ENCODE data around the gene RFX4. TPM values are rescaled to one million over a fixed set of nuclear protein-coding genes. Genes with fewer than 3 reads are reported as not detected.

Gene RFX4
- total and polyA plus RNA-seq, 2 experiments from 2014 or later = not detected

- DNase-seq (ENCODE audit: low read depth in 1 of 2, low spot score in 1 of 2) = no peak
- H3K4me3 ChIP-seq = no peak overlapping the region
- no peak overlapping the region for H3K27ac ChIP-seq
- peaks cover 2% of the 10 kb centered on the region for H3K36me3 ChIP-seq
- H3K4me1 ChIP-seq (ENCODE audit: low read depth) = peaks cover 15% of the 10 kb centered on the region
- H3K9me3 ChIP-seq (ENCODE audit: low read depth) = no peaks in the 10 kb centered on the region
- TF ChIP-seq, protein P1, sequence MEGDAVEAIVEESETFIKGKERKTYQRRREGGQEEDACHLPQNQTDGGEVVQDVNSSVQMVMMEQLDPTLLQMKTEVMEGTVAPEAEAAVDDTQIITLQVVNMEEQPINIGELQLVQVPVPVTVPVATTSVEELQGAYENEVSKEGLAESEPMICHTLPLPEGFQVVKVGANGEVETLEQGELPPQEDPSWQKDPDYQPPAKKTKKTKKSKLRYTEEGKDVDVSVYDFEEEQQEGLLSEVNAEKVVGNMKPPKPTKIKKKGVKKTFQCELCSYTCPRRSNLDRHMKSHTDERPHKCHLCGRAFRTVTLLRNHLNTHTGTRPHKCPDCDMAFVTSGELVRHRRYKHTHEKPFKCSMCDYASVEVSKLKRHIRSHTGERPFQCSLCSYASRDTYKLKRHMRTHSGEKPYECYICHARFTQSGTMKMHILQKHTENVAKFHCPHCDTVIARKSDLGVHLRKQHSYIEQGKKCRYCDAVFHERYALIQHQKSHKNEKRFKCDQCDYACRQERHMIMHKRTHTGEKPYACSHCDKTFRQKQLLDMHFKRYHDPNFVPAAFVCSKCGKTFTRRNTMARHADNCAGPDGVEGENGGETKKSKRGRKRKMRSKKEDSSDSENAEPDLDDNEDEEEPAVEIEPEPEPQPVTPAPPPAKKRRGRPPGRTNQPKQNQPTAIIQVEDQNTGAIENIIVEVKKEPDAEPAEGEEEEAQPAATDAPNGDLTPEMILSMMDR (IDR thresholded peaks at IDR 0.05; ENCODE audit: low read depth, low read length) = no peak
- no peaks in the 10 kb centered on the region for H3K27me3 ChIP-seq
Measured at GRCh38 chr12:106783515-106783914, 200.7 kb downstream of the RFX4 start.

DNA sequence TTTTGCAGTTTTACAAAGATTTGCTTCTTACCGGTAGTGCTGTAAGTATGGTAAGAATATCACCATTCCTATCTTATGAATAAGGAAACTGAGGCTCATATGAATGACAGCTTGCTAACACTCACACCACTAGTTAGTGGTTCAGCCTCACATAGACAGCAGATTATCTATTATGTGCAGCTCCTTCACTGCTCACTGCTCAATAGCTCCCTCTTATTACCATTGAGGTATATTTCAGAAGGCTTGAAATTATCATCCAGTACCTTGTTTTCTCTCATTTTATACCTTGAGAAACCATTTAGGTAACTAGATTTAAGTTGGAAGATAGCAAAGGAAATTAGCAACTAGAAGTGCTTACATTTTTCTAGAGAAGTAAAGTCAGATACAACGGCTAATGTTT is 207.2 kb downstream of the RFX4 start:
- H3K27ac ChIP-seq = no peak overlapping the region
- H3K4me1 ChIP-seq (ENCODE audit: low read depth) = no peaks in the 10 kb centered on the region
- no peaks in the 10 kb centered on the region for H3K9me3 ChIP-seq (ENCODE audit: low read depth)
- TF ChIP-seq, protein P1 (IDR thresholded peaks at IDR 0.05; ENCODE audit: low read depth, low read length) = peak; percentile 24
- peaks cover 7% of the 10 kb centered on the region for H3K36me3 ChIP-seq
- no peak for DNase-seq (ENCODE audit: low read depth in 1 of 2, low spot score in 1 of 2)
- H3K4me3 ChIP-seq = no peak overlapping the region
- no peaks in the 10 kb centered on the region for H3K27me3 ChIP-seq

DNA sequence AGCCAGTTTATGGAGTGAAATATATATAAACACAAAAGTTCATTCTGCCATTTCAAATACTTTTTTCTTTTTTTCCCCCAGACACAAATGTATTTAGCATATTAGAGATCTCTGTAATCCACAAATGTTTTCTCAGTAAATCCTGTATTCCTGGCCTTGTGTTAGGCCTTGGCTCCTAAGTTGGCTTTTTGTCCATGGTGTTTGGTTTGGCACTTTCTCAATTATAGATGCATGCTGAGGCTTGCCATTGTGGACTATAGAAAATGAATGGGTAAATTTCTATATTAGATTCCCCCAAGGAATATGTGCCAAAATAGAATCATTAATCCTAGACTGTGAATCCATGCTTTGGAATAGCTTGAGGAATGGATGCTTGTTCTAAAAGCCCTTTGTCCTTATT is 208.7 kb downstream of the RFX4 start:
- no peaks in the 10 kb centered on the region for H3K9me3 ChIP-seq (ENCODE audit: low read depth)
- no peak for DNase-seq (ENCODE audit: low read depth in 1 of 2, low spot score in 1 of 2)
- H3K4me3 ChIP-seq = no peak overlapping the region
- H3K27me3 ChIP-seq = no peaks in the 10 kb centered on the region
- H3K36me3 ChIP-seq = peaks cover 5% of the 10 kb centered on the region
- H3K27ac ChIP-seq = no peak overlapping the region
- TF ChIP-seq, protein P1 (IDR thresholded peaks at IDR 0.05; ENCODE audit: low read depth, low read length) = no peak
- H3K4me1 ChIP-seq (ENCODE audit: low read depth) = no peaks in the 10 kb centered on the region

GRCh38 chr12:106794369-106794768 is 211.6 kb downstream of the RFX4 start:
- no peaks in the 10 kb centered on the region for H3K9me3 ChIP-seq (ENCODE audit: low read depth)
- TF ChIP-seq, protein P1 (IDR thresholded peaks at IDR 0.05; ENCODE audit: low read depth, low read length) = no peak
- DNase-seq (ENCODE audit: low read depth in 1 of 2, low spot score in 1 of 2) = no peak
- H3K27me3 ChIP-seq = no peaks in the 10 kb centered on the region
- H3K27ac ChIP-seq = no peak overlapping the region
- no peaks in the 10 kb centered on the region for H3K4me1 ChIP-seq (ENCODE audit: low read depth)
- peaks cover 5% of the 10 kb centered on the region for H3K36me3 ChIP-seq
- no peak overlapping the region for H3K4me3 ChIP-seq

GRCh38 chr12:106801167-106801708 is 218.4 kb downstream of the RFX4 start:
- no peak overlapping the region for H3K4me3 ChIP-seq
- H3K36me3 ChIP-seq = no peaks in the 10 kb centered on the region
- H3K9me3 ChIP-seq (ENCODE audit: low read depth) = no peaks in the 10 kb centered on the region
- TF ChIP-seq, protein P1 (IDR thresholded peaks at IDR 0.05; ENCODE audit: low read depth, low read length) = no peak
- H3K27me3 ChIP-seq = no peaks in the 10 kb centered on the region
- peaks cover 19% of the 10 kb centered on the region for H3K4me1 ChIP-seq (ENCODE audit: low read depth)
- H3K27ac ChIP-seq = peak overlapping the region; percentile 31
- no peak for DNase-seq (ENCODE audit: low read depth in 1 of 2, low spot score in 1 of 2)
